Liver (tissue), 9 donors: ENCODE results near the gene GRIN2A. TPM values are rescaled to one million over a fixed set of nuclear protein-coding genes. Genes with fewer than 3 reads are reported as not detected.

Source experiments
- DNase-seq: peaks from one replicate; pipeline ENCODE4 v3.0.0-alpha.2; 2017; ENCODE audit warnings: low spot score
- H3K27ac ChIP-seq, 2 donors: one replicate each; pipeline ENCODE4 v1.7.0; 2013; ENCODE audit warnings: inconsistent platforms in 2 of 2, low read length in 2 of 2, control low read depth in 1 of 2, low read depth in 1 of 2, mild to moderate bottlenecking in 1 of 2
- H3K27me3 ChIP-seq, 4 donors: one replicate each; pipeline versions ENCODE4 v1.6.1 to v1.7.0; 2013; ENCODE audit warnings: low read length in 3 of 4, inconsistent platforms in 1 of 4, mild to moderate bottlenecking in 1 of 4, moderate library complexity in 1 of 4; ENCODE audit not compliant: control insufficient read depth in 4 of 4, insufficient read depth in 4 of 4
- H3K36me3 ChIP-seq, 4 donors: one replicate each; pipeline versions ENCODE4 v1.6.1 to v1.7.0; 2013; ENCODE audit warnings: low read length in 3 of 4, mild to moderate bottlenecking in 3 of 4, low read depth in 1 of 4, moderate library complexity in 1 of 4; ENCODE audit not compliant: control insufficient read depth in 4 of 4, insufficient read depth in 3 of 4
- H3K4me1 ChIP-seq, 4 donors: one replicate each; pipeline versions ENCODE4 v1.6.1 to v1.7.0; 2013; ENCODE audit warnings: low read length in 3 of 4, mild to moderate bottlenecking in 3 of 4, moderate library complexity in 1 of 4; ENCODE audit not compliant: control insufficient read depth in 4 of 4, insufficient read depth in 4 of 4
- H3K4me3 ChIP-seq, 3 donors: one replicate each; pipeline versions ENCODE4 v1.6.1 to v1.7.0; 2013; ENCODE audit warnings: low read length in 3 of 3, control low read depth in 1 of 3, low read depth in 1 of 3, mild to moderate bottlenecking in 1 of 3
- H3K9ac ChIP-seq, 2 donors: one replicate each; pipeline ENCODE4 v1.7.0; 2013; ENCODE audit warnings: low read length in 2 of 2, mild to moderate bottlenecking in 2 of 2, moderate library complexity in 2 of 2, control low read depth in 1 of 2, low read depth in 1 of 2
- H3K9me3 ChIP-seq, 4 donors: one replicate each; pipeline versions ENCODE4 v1.6.1 to v1.7.0; 2013; ENCODE audit warnings: low read length in 3 of 4; ENCODE audit not compliant: control insufficient read depth in 4 of 4
- EGR1 ChIP-seq, 2 donors: IDR thresholded peaks; 2 replicates each; pipeline ENCODE4 v1.6.1; 2016 to 2018; ENCODE audit warnings: antibody characterized with exemption in 2 of 2, low read depth in 2 of 2
- FOXA1 ChIP-seq: IDR thresholded peaks from 2 replicates; pipeline ENCODE4 v1.6.1; 2016; ENCODE audit warnings: antibody characterized with exemption
- FOXA2 ChIP-seq: IDR thresholded peaks from 2 replicates; pipeline ENCODE4 v1.6.1; 2016; ENCODE audit warnings: antibody characterized with exemption
- GABPA ChIP-seq, 2 donors: IDR thresholded peaks in 1 of 2; conservative IDR thresholded peaks in 1 of 2; 2 replicates each; pipeline ENCODE4 v1.6.1; 2016; ENCODE audit warnings: antibody characterized with exemption in 2 of 2, mild to moderate bottlenecking in 1 of 2, moderate library complexity in 1 of 2
- HNF4A ChIP-seq, 2 donors: conservative IDR thresholded peaks; 2 replicates each; pipeline ENCODE4 v1.6.1; 2016; ENCODE audit warnings: antibody characterized with exemption in 2 of 2, mild to moderate bottlenecking in 2 of 2
- HNF4G ChIP-seq: IDR thresholded peaks from 2 replicates; pipeline ENCODE4 v1.6.1; 2016; ENCODE audit warnings: antibody characterized with exemption
- JUND ChIP-seq, 2 donors: IDR thresholded peaks; 2 replicates each; pipeline ENCODE4 v1.6.1; 2016; ENCODE audit warnings: antibody characterized with exemption in 2 of 2
- RAD21 ChIP-seq, 2 donors: IDR thresholded peaks; 2 replicates each; pipeline ENCODE4 v1.6.1; 2016; ENCODE audit warnings: antibody characterized with exemption in 2 of 2, mild to moderate bottlenecking in 2 of 2
- RXRA ChIP-seq, 2 donors: IDR thresholded peaks; 2 replicates each; pipeline ENCODE4 v1.6.1; 2017 to 2018; ENCODE audit warnings: antibody characterized with exemption in 2 of 2, mild to moderate bottlenecking in 1 of 2
- TAF1 ChIP-seq: conservative IDR thresholded peaks from 2 replicates; pipeline ENCODE4 v1.6.1; 2016; ENCODE audit warnings: antibody characterized with exemption, mild to moderate bottlenecking
- YY1 ChIP-seq: IDR thresholded peaks from 2 replicates; pipeline ENCODE4 v1.6.1; 2016; ENCODE audit warnings: antibody characterized with exemption, mild to moderate bottlenecking
- WGBS: extraction: QIAGEN DNeasy Blood & Tissue Kit; methylation state at CpG from one replicate; pipeline ENCODE4 v1.1.7; 2013; 5-methylcytosine and 5-hydroxymethylcytosine counted together
- polyA plus RNA-seq, 2 donors: library from polyadenylated mRNA; stranded (reverse) in 1 of 2; unstranded in 1 of 2; fragments of 200-250 nt in 1 of 2; fragments of >200 nt in 1 of 2; fragmentation: Nextera tagmentation in 1 of 2; extraction: Ambion mirVana in 1 of 2; gene quantifications; one replicate each; pipeline versions ENCODE4 v1.2.1 to v1.2.3, GENCODE V29; 2013 to 2015
- total RNA-seq, 2 donors: library from RNA; depleted of rRNA; stranded (reverse); fragments of >200 nt; gene quantifications; one replicate each; pipeline ENCODE4 v1.2.3, GENCODE V29; 2014
- TF ChIP-seq, protein P1 (sequence below): fragments of 150-350 bp; IDR thresholded peaks from 2 replicates; pipeline ENCODE4 v1.5.1; 2017; ENCODE audit warnings: improper control_type of control experiment, low read depth, low read length; ENCODE audit not compliant: missing input control
- TF ChIP-seq, protein P2 (sequence below): IDR thresholded peaks from 2 replicates; pipeline ENCODE4 v1.6.1; 2016; ENCODE audit warnings: antibody characterized with exemption
- TF ChIP-seq, protein P3 (sequence below): IDR thresholded peaks from 2 replicates; pipeline ENCODE4 v1.6.1; 2016; ENCODE audit warnings: antibody characterized with exemption, mild to moderate bottlenecking
- TF ChIP-seq, protein P4 (sequence below): IDR thresholded peaks from 2 replicates; pipeline ENCODE4 v1.6.1; 2016; ENCODE audit warnings: antibody characterized with exemption
- donor health status: healthy.
- donor health status: healthy.
- donor health status: healthy.
- donor health status: healthy.
- donor health status: healthy.

The GRIN2A gene
- total and polyA plus RNA-seq, 4 donors = under 0.01 to 0.08 (median 0.07) TPM; not detected in 1

DNA sequence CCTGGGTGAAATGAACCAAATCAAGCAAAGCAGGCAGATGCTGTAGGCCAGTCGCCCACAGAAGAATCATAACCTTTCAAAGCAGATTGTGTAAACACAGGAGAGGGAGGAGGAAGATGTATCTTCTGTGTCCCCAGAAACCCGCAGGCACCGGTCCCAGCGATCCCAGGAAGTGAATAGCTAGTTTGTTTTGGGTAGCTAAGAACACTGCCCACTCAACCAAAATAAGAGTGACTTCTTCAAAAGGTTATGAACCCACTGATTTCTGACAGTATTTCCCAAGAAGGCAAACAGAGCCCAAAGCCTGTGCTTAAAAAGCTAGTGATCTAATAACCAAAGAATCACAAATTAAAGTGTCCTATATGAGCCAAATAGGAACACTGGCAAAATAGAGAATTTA lies 67.8 kb downstream of the GRIN2A start:
- H3K36me3 ChIP-seq = no peaks in the 10 kb centered on the region
- peaks cover 0 to 4% (median 1%) of the 10 kb centered on the region in 4 donors for H3K27me3 ChIP-seq
- H3K27ac ChIP-seq = no peak overlapping the region
- TF ChIP-seq, protein P1, sequence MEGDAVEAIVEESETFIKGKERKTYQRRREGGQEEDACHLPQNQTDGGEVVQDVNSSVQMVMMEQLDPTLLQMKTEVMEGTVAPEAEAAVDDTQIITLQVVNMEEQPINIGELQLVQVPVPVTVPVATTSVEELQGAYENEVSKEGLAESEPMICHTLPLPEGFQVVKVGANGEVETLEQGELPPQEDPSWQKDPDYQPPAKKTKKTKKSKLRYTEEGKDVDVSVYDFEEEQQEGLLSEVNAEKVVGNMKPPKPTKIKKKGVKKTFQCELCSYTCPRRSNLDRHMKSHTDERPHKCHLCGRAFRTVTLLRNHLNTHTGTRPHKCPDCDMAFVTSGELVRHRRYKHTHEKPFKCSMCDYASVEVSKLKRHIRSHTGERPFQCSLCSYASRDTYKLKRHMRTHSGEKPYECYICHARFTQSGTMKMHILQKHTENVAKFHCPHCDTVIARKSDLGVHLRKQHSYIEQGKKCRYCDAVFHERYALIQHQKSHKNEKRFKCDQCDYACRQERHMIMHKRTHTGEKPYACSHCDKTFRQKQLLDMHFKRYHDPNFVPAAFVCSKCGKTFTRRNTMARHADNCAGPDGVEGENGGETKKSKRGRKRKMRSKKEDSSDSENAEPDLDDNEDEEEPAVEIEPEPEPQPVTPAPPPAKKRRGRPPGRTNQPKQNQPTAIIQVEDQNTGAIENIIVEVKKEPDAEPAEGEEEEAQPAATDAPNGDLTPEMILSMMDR = no peak
- TF ChIP-seq, protein P2, sequence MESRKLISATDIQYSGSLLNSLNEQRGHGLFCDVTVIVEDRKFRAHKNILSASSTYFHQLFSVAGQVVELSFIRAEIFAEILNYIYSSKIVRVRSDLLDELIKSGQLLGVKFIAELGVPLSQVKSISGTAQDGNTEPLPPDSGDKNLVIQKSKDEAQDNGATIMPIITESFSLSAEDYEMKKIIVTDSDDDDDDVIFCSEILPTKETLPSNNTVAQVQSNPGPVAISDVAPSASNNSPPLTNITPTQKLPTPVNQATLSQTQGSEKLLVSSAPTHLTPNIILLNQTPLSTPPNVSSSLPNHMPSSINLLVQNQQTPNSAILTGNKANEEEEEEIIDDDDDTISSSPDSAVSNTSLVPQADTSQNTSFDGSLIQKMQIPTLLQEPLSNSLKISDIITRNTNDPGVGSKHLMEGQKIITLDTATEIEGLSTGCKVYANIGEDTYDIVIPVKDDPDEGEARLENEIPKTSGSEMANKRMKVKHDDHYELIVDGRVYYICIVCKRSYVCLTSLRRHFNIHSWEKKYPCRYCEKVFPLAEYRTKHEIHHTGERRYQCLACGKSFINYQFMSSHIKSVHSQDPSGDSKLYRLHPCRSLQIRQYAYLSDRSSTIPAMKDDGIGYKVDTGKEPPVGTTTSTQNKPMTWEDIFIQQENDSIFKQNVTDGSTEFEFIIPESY = no peak
- TF ChIP-seq RAD21 (IDR thresholded peaks at IDR 0.05) (no peak), GABPA (IDR thresholded peaks at IDR 0.05 in 1 of 2, conservative IDR thresholded peaks at IDR 0.05 in 1 of 2) (no peak), FOXA2 (no peak), HNF4A (conservative IDR thresholded peaks at IDR 0.05) (no peak), YY1 (no peak), HNF4G (no peak), TAF1 (no peak), RXRA (IDR thresholded peaks at IDR 0.05) (no peak), JUND (IDR thresholded peaks at IDR 0.05) (no peak)
- TF ChIP-seq, protein P3, sequence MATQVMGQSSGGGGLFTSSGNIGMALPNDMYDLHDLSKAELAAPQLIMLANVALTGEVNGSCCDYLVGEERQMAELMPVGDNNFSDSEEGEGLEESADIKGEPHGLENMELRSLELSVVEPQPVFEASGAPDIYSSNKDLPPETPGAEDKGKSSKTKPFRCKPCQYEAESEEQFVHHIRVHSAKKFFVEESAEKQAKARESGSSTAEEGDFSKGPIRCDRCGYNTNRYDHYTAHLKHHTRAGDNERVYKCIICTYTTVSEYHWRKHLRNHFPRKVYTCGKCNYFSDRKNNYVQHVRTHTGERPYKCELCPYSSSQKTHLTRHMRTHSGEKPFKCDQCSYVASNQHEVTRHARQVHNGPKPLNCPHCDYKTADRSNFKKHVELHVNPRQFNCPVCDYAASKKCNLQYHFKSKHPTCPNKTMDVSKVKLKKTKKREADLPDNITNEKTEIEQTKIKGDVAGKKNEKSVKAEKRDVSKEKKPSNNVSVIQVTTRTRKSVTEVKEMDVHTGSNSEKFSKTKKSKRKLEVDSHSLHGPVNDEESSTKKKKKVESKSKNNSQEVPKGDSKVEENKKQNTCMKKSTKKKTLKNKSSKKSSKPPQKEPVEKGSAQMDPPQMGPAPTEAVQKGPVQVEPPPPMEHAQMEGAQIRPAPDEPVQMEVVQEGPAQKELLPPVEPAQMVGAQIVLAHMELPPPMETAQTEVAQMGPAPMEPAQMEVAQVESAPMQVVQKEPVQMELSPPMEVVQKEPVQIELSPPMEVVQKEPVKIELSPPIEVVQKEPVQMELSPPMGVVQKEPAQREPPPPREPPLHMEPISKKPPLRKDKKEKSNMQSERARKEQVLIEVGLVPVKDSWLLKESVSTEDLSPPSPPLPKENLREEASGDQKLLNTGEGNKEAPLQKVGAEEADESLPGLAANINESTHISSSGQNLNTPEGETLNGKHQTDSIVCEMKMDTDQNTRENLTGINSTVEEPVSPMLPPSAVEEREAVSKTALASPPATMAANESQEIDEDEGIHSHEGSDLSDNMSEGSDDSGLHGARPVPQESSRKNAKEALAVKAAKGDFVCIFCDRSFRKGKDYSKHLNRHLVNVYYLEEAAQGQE = no peak
- TF ChIP-seq, protein P4, sequence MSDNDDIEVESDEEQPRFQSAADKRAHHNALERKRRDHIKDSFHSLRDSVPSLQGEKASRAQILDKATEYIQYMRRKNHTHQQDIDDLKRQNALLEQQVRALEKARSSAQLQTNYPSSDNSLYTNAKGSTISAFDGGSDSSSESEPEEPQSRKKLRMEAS = no peak
- peaks cover 0 to 3% (median 0%) of the 10 kb centered on the region in 4 donors for H3K9me3 ChIP-seq
- WGBS = 42% methylated on average over 4 of the region's 4 CpGs
- no peaks in the 10 kb centered on the region for H3K4me1 ChIP-seq
- H3K4me3 ChIP-seq = no peak overlapping the region
- no peak for DNase-seq
- no peak overlapping the region for H3K9ac ChIP-seq

DNA sequence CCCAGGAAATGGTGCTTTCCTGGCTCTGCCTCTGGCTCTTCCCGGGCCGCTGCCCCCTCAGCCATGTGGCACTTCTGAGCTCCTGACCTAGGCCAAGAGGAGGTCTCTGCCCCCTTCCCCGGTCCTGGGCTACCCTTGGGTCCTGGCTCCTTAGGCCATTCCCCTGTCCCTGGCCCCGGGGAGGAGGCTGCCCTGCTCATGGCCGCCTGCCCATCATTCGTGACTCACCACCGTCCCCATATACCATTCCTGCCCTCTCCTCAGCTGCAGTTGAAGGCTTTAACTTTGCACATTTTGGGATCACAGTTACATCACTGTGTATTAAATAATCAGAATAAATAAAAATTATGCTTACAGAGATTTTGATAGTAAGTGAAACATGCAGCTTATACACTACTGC lies 69.0 kb downstream of the GRIN2A start:
- WGBS = 82% methylated on average over 7 of the region's 7 CpGs
- Histone ChIP-seq H3K4me3 (no peak overlapping the region), H3K9ac (no peak overlapping the region), H3K4me1 (no peaks in the 10 kb centered on the region), H3K9me3 (no peaks in the 10 kb centered on the region), H3K27ac (no peak overlapping the region), H3K27me3 (peaks cover 0 to 4% (median 0%) of the 10 kb centered on the region in 4 donors), H3K36me3 (no peaks in the 10 kb centered on the region)
- DNase-seq = no peak
- TF ChIP-seq RXRA (IDR thresholded peaks at IDR 0.05) = no peak
- TF ChIP-seq, protein P3 = no peak
- no peak for TF ChIP-seq EGR1 (IDR thresholded peaks at IDR 0.05; ENCODE audit: low read depth in 2 of 2)
- no peak for TF ChIP-seq RAD21 (IDR thresholded peaks at IDR 0.05)
- no peak for TF ChIP-seq YY1
- TF ChIP-seq, protein P2 = no peak
- TF ChIP-seq HNF4G = no peak
- TF ChIP-seq JUND (IDR thresholded peaks at IDR 0.05) = no peak
- no peak for TF ChIP-seq FOXA1
- TF ChIP-seq, protein P4 = no peak
- TF ChIP-seq TAF1 = no peak
- TF ChIP-seq GABPA (IDR thresholded peaks at IDR 0.05 in 1 of 2, conservative IDR thresholded peaks at IDR 0.05 in 1 of 2) = no peak
- no peak for TF ChIP-seq FOXA2
